ENCODE measurements around the gene CACNA2D4. TPM values are rescaled to one million over a fixed set of nuclear protein-coding genes. Genes with fewer than 3 reads are reported as not detected.

CACNA2D4 gene
- polyA plus RNA-seq, 1 donor from 2014 or later = 2.0 TPM

DNA sequence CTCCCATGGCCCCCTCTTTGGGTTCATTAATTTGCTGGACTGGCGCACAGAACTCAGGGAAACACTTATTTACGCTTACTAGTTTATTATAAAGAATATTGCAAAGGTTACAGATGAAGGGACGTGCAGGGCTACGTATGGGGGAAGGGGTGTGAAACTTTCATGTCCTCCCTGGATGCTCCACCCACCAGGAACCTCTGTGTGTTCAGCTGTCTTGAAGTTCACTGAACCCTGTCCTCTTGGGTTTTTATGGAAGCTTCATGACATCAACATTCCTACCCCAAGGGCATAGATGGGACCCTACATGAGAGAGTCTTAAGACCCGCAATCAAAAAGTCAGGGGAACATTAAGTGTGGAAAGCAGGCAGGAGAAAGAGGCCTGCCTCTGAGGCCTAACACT lies 169.4 kb downstream of the CACNA2D4 start:
- peaks cover 0 to 14% (median 3%) of the 10 kb centered on the region in 3 donors for H3K9me3 Mint-ChIP-seq
- H3K27ac Mint-ChIP-seq = no peak overlapping the region
- peaks cover 20% of the 10 kb centered on the region for H3K36me3 Mint-ChIP-seq
- peaks cover 14 to 27% (median 24%) of the 10 kb centered on the region in 3 donors for H3K4me1 Mint-ChIP-seq
- peak overlapping the region in 1 of 4 donors; percentile 43 for H3K4me3 Mint-ChIP-seq
- no peaks in the 10 kb centered on the region for H3K27me3 Mint-ChIP-seq

- Mint-ChIP-seq H3K4me1 (peaks cover 15 to 27% (median 25%) of the 10 kb centered on the region in 3 donors), H3K36me3 (peaks cover 20% of the 10 kb centered on the region), H3K9me3 (peaks cover 0 to 14% (median 3%) of the 10 kb centered on the region in 3 donors), H3K4me3 (peak overlapping the region in 1 of 4 donors; percentile 49), H3K27ac (no peak overlapping the region), H3K27me3 (no peaks in the 10 kb centered on the region)
These were observed 170.8 kb downstream of the CACNA2D4 start for GRCh38 chr12:1747609-1748008.

- Mint-ChIP-seq H3K4me3 (no peak overlapping the region), H3K4me1 (peaks cover 33 to 44% (median 34%) of the 10 kb centered on the region in 3 donors), H3K9me3 (peaks cover 0 to 14% (median 3%) of the 10 kb centered on the region in 3 donors), H3K27ac (no peak overlapping the region), H3K27me3 (no peaks in the 10 kb centered on the region), H3K36me3 (peaks cover 20% of the 10 kb centered on the region)
These were observed 173.5 kb downstream of the CACNA2D4 start for GRCh38 chr12:1744932-1745331.

Other genes with a start within 250 kb of the CACNA2D4 start
- 2.9 TPM for gene ADIPOR2, start 227.6 kb downstream of the CACNA2D4 start, polyA plus RNA-seq
- gene LRTM2, start 98.1 kb downstream of the CACNA2D4 start, polyA plus RNA-seq = not detected
- 19.2 TPM for gene DCP1B, start 85.8 kb upstream of the CACNA2D4 start, polyA plus RNA-seq
- gene CACNA1C, start 134.3 kb upstream of the CACNA2D4 start, polyA plus RNA-seq = 0.06 TPM